NCI-H128 (cell line): ENCODE results near the gene CAPN14.

ENCODE experiments used
- DNase-seq: peaks from one replicate; lab custom pipeline; 2025; ENCODE audit not compliant: unreplicated experiment; lab: John Stamatoyannopoulos, UW

Gene CAPN14

DNA sequence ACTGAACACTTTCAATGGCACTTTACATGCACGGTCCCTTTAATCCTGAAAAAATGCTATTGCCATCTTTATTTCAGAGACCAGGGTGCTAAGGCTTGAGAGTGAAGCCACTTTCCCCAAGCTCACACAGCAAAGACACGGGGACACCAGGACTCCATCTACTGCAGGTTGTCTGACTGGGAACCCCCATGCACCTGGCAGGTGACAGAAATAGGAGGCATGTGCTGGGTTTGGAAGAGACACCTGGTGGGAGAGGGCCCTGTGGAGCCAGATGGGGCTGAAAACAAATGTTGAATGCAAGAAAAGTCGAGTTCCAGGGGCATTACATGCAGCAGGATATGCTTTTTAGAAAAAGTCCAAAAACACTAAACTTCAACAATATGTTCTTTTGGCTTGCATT is 11.4 kb upstream of the CAPN14 start:
- no peak for DNase-seq

DNA sequence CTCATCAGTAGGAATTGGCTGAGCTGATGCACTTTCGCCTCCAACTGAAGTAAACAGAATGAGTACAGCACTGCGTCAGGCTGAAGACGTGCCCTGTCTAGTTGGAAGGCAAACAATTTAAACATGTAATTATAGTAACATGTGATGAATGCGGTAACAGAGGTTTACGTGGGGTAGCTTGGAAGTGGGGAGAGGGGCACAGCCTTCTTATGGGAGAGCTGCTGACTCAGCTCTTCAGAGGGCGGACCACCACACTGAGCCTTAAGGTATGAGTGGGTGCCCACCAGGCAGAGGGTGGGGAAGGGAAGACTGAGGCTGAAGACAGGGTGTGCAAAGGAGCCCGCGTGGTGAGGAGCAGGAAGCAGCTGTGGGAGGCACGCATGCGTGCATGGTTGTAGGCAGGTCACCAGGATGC is 10.4 kb upstream of the CAPN14 start:
- no peak for DNase-seq

DNA sequence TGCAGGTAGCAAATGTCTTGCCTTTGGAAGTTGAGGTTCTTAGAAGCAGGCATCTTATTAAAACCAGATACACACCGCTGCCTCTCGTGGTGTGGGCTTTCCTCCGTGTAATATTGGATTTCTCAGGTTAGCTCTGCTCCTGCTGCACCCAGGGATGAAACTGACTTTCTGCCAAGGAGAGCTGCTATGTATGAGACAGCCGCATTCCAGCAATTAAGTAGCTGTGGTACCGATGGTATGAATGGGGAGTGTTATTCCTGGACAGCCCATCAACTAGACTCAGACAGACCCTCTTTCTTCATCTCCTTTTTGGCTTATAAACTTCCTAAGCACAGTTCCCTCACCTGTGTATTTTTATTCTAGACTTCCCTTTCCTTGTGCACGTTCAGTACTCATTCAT is 9.8 kb upstream of the CAPN14 start:
- DNase-seq = no peak

DNA sequence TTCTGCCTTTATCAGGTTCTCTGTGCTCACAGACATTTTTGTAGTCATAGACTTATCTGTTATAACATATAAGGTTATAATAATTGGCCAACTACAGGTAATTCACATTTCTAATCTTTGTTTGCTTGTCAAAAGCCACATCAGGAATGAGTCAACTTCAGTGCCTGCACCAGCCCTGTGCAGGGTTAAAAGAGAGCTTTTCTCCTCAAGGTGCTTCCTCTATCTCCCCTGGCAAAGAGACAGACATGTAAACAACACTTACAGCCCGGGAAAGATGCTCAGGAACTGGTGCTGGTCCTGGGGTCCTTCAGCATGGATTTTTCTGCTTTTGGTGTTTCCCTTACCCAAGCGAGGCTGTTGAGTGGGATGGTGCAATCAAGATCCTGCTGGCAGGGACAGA is 9.0 kb upstream of the CAPN14 start:
- DNase-seq = no peak

DNA sequence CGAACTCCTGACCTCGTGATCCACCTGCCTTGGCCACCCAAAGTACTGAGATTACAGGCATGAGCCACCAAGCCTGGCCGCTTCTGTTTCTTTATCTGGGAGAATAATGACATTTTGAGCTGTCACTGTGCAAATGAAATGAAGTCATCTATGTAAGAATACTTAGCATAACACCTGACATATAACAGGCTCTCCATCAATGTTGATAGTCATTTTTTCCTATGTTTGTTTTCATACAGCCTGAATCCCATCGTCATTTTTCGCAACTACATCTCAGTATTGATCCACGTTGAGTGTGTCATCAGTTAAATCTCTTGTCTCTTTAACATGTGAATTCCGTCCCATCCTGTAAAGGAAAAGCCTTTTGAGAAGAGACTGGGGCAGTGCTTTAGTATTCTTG is 6.4 kb upstream of the CAPN14 start:
- no peak for DNase-seq

DNA sequence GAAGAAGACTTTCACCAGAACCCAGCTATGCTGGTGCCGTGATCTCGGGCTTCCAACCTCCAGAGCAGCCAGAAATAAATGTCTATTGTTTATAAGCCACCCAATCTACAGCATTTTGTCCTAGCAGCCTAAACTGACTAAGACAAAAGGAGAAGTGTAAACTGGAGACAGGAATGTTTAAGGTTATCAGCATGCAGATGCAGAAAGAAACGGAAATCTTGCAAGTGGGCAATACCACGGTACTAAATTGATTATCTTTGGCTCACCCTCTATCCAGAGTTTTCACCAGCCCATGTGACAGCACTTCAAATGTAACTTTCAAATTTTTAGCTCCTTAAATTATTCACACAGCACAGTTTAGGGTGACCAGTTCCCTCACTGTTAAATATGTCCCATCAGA is 5.7 kb upstream of the CAPN14 start:
- no peak for DNase-seq

DNA sequence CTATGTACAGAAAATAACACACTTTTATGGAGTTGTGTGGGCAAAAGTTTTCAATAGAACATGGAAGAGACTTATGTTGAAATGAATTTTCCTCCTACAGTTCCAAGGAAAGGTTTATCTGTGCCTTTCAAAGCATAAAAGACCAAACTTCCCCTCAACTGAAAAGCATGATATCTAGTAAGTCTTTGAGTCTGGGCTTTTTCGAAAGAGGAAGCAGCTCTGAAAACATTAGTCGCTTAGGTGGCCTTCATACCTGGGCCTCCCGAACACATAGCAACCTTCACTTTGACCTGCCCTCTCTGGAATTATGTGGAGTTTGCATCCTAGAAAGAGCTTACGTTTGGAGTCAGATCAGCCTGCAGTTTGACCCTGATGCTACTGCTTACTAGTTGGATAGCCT is 4.8 kb upstream of the CAPN14 start:
- DNase-seq = no peak

DNA sequence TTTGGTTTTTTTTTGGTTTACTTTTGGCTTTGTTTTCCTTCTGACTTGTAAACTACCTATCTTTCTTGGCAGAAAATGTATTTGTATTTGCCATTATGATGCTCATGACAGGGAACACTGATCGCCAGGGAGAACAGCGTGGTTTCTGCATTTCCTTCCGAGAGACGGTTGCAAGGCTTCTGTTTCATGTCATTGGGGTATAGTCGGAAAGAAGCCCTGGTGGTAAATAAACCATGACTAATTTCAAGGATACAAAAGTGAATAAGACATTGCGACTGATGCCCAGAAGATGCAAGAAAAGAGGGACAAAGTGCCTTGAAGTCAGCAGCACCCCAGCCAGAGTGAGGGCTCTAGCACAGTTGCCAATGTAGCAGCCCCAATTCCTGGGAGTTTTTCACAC is 4.2 kb upstream of the CAPN14 start:
- DNase-seq = no peak

DNA sequence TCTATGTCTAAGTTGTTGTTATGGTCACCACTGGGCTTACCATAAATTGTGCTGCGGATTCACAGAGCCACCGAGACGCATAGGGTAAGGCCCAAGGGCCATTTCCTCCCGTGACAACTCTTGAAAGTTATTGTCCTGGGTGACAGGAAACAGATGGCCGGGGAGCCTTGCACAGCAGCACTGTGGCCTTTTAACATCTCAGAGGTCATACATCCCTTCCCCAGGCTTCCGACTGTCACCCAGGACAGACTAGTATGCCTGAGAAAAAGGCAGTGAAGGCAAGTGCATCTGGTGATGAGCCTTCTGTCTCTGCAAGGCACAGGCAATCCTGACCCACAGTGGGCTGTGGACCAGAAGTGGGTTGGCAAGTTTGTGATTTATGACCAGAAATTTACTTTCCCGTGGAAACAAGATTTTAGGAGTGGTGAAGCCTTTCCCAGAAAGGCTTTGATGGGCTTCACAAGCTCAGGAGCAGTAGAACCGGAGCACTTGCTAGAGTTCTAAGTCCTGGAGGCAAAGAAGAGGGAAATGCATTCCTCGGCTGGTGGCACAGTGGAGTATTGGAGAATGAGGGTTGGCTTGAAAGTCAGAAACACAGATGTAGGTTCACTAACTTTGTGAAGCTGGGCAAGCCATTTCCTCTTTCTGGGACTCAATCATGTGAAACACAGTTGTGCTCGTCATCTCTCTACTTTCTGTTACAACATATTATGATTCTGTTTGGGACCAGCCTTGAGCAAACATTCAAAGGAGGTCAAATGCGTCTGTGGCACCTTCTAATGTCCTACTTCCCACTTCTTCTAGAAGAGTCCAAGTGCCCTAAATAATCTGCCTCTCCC is 2.0 kb upstream of the CAPN14 start:
- no peak for DNase-seq

DNA sequence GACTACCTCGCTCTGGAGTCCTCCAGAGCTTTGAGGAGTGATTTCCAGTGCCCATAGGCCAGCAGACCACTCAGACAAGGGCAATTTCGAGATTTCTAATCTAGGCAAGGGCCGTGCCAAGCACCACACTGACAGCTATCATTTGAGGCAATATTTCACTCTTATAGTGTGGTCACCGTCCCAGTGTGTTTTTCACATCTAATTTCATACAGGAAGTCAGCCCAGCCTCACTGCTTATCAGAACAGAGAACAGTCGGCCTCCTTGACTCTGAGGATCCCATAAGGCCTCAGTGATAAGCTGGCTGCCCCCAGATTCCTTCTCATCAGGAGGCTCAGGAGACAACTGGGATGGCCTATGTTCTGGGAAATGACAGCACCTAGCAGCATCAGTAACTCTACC is 581 bp downstream of the CAPN14 start:
- DNase-seq = no peak

DNA sequence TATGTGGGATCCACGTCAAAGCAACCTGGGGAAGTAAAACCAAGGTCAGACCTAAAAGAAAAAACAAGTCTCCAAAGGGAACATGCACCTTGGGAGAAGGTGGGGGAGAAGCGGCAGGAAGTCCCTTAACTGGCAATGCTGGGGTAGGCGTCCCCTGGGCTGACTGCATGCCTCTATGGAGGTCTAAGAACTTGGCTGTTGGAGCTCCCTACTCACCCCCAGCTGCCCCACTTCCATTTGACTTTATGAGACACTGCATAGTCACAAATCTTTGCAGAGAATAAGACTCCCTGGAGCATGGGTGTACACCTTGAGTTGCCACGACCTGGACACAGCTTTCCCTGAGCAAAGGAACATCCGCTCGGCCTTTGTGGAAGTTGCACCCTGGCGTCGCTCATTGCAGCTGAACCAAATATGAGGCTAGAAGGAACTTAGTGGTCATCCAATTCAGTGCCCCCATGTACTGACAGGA is 2.8 kb downstream of the CAPN14 start:
- DNase-seq = no peak

DNA sequence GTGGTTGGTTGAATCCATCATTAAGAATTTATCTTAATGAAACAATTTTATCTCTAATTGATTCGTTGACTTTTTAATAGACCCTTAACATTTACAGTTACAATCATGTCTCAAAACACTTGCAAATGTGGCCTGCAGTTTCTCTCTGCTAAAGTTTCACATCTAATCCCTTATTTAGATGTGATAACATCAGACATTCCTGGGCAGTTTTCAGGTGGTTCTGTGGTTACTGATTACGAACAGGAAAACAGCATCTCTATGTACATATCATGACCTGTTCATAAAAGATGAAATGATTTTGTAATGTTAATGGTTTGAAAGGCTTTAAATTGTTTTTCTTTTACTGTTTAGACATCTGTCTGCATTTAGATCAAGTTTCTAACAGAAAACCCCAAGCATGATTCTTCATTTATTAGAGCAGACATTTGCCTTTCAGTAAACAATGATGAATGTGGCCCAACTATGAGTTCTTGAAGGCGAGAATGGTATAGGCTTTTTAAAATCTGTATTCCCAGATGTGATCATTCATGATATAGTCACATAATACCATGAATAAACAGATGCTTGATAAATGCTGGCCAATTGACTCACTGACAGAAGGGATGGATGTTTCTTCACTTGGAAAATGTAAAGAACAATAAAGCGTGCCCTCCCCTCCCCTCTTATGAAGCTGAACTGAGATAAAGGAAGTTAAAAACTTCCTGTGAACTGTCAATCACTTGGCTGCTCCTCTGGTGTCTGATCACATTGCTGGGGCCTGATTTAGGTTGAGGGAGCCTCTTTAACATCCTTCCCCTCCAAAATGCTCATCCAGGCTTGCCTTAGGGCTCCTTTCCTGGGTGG is 3.5 kb downstream of the CAPN14 start:
- no peak for DNase-seq

DNA sequence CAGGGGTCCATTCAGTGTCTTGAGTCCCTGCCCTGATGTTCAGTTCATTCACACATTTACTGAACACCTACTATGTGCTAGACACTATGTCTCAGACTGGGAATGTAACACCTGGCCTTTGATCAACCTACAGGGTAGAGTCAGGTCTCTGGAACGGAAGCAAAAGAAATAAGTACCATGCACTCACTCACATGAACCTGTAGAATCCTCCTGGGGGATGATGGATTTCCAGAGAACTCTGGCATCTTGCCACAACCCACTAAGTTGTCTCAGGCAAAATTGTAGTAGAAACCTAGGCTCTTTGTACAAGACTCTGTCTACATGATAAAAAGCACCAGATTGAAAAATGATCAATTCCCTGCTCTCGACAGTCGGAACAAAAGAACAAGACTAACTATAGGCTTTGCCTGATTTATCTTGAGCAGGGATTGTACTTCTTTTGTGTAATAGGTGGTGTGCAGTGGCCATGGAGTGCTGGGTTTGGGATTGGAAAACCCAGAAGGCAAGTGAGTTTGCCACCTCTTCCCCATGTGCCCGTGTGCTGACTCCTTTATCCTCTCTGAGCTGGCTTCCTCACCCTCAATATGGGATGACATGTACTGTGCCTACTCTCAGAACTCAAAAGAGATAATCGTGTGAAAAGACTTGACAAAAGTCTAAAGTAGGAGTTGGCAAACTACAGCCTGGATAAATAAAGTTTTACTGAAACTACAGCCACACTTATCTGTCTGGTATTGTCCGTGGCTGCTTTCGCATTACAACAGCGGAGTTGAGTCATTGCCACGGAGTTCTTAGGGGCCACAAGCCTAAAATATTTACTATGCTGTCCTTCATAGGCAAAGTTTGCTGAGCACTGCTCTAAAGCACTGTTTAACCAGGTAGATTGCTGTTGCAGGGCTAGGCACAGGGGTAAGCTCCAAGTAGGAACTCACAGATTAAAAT is 4.4 kb downstream of the CAPN14 start:
- no peak for DNase-seq

DNA sequence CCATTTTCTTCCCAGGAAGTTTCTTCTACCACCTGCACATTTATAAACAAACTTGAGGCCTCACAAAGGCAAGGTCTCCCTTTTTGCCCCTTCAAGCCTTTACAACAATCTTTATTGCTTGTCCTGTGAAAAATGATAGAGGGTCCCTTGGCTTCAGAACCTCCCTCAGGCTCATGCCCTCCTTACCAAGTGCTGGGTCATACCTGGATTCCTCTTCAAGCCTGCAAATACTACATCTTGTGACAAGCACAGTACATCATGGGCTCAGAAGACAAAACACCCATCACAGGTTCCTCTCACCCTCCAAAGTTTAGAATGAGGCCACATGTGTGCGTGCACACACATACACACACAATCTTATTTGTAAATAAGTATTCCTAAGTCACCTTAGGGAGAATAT is 9.1 kb downstream of the CAPN14 start:
- DNase-seq = no peak

DNA sequence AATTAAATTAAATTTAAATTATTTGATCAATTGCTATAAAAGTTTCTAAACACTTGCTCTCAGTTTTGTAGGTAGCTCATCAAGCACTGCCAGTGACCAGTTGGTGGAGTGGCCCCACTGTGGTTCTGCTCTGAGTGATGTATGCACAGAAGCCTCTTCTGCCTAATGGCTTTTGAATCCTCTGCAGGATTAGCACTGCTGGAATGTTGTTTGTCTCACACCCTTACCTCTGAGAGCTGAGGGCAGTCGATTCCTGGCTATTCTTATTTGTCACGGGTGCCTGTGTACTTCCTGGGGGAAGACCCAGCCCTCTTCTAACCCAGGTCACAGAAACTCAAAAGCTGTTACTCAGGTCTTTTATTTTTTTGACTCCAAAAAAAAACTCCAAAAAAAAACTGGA is 9.5 kb downstream of the CAPN14 start:
- no peak for DNase-seq

DNA sequence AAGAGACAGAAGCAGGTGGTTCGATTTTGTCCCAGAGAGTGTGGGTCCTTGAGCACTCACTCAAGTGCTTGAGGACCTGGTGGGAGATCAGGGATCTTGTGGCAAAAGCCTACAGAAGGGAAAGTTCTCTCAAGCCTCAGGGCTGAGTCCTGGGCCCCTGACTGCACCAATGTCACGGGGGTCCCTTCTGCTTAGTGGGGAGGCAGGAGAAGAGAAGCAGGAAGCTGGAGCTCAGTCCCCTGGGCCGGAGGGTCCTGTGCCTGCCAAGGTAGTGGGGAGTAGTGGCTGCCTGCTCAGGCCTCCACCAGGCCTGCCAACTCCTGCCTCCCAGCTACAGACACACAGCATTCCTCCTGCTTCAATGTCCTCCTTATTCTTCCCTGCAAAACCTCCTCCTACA is 11.7 kb downstream of the CAPN14 start:
- DNase-seq = no peak

DNA sequence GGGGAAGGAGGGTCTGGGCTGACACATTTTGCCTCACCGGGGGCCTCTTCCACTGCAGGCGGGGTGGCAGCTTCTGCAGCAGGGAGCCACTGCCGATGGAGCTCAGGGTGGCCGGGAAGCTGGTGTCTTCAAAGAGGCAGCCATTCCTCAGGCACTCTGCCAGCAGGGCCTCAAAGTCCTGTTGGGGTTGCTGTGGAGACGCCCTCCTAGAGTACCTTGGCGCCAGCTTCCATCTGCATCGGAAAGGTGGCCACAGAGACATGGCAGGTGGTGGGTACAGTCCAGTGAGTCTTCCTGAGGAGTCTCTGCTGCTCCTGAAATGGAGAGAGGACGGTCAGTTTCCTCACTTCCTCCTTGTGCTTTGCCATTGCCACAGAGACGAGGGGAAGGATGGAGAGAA is 12.1 kb downstream of the CAPN14 start:
- no peak for DNase-seq

DNA sequence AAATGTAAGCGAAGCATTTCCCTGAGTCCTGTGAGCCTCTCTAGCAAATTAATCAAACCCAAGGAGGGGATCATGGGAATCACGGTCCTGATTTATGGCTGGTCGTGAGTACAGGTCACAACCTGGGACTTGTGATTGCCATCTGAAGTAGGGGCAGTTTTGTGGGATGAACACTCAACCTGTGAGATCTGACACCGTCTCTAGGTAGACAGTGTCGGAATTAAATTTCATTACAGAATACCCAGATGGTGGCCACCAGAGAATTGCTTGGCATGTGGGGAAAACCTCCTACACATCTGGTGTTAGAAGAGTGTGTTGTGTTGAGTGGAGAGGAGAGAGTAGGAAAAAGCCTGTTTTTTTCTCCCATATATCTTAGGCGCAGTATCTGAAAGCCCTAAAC is 12.5 kb downstream of the CAPN14 start:
- no peak for DNase-seq

DNA sequence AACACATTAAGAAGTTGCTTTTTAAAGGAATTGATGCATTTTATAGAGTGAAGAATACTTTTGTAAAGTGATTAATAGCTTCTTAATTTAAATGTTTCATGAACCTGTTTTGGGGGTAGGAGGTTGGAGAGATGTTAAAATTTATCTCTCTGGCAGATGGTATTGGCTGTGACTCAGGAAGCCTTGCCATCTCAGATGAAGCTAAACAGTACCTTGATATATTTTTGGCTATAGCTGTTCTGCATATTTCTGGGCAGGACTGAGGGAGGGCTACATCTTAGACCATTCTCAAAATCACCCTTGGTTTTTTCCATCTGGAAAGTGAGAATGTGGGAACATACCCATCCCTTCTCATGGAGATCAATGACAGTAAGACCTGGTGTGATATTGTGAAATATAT is 13.4 kb downstream of the CAPN14 start:
- no peak for DNase-seq

DNA sequence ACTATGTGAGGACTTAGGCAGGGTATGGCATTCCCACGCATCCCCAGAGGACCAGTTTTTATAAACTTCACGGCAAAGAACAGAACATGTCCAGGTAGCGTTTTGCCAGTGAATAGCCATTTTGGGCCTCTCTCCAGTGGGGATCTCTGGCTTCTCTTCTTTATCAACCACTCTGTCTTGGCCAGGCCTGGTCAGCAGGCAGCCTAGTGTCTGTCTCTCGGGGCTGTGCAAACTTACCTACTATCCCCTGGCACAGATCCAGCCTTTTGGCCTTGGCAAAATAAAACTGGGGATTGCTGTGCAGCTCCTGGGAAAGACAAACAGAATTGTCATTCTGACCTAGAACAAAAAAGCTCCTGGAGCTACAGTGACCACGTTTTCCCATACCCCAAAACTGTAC is 14.5 kb downstream of the CAPN14 start:
- no peak for DNase-seq

DNA sequence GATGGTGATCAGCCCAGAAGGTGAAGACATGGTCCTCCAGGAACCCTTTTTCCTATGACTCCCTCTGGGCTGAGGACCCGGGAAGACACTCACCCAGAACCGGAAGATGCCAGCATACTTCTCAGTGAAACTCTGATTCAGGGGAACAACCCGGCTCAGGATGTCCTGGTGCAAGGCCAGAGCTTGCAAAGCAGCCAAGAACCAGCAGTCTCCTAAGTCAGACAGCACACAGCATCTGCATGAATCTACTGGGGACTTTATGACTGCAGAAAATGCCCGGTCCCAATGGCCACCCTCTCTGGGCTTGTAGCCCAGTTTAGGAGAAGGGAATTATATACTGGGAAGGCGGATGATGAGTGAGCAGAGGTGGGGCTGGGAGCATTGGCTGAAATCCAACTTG is 15.3 kb downstream of the CAPN14 start:
- no peak for DNase-seq
